MCF 10A (cell line): ENCODE data around the gene MTCH2. TPM values are rescaled to one million over a fixed set of nuclear protein-coding genes. Genes with fewer than 3 reads are reported as not detected.

Source experiments
- BruUV-seq: library from RNA; stranded (reverse); fragments of 400-500 nt; replicated peaks from 2 replicates; lab custom pipeline; 2021; lab: Mats Ljungman, UMichigan
- CTCF ChIA-PET: fragments of 300-600 bp; sonication (Branson Sonifier 250); formaldehyde crosslinking; extraction: SDS; loops from one replicate; lab custom pipeline; 2021; ENCODE audit warnings: antibody characterized with exemption, inconsistent platforms; lab: Yijun Ruan, JAX
- POLR2A ChIA-PET: fragments of 300-600, 350-650 bp; sonication (Branson Sonifier 250); formaldehyde crosslinking; extraction: SDS; loops from one replicate; lab custom pipeline; 2020; ENCODE audit warnings: antibody characterized with exemption, inconsistent platforms; lab: Yijun Ruan, JAX
- DNase-seq: peaks from one replicate; pipeline ENCODE4 v3.0.0-alpha.2; 2018; ENCODE audit not compliant: unreplicated experiment
- H3K27ac Mint-ChIP-seq: one replicate; pipeline ENCODE4 v1.8.0; 2022; ENCODE audit warnings: mild to moderate bottlenecking, low read depth, mixed read lengths; ENCODE audit not compliant: unreplicated experiment
- H3K27me3 Mint-ChIP-seq: one replicate; pipeline ENCODE4 v1.8.0; 2022; ENCODE audit warnings: mixed read lengths; ENCODE audit not compliant: insufficient read depth, unreplicated experiment
- H3K36me3 Mint-ChIP-seq: one replicate; pipeline ENCODE4 v1.8.0; 2022; ENCODE audit warnings: mild to moderate bottlenecking, moderate library complexity, mixed read lengths; ENCODE audit not compliant: insufficient read depth, unreplicated experiment
- H3K4me1 Mint-ChIP-seq: one replicate; pipeline ENCODE4 v1.8.0; 2022; ENCODE audit warnings: mixed read lengths; ENCODE audit not compliant: insufficient read depth, unreplicated experiment
- H3K4me3 Mint-ChIP-seq: one replicate; pipeline ENCODE4 v1.8.0; 2022; ENCODE audit warnings: mild to moderate bottlenecking, moderate library complexity, mixed read lengths; ENCODE audit not compliant: unreplicated experiment
- H3K9me3 Mint-ChIP-seq: one replicate; pipeline ENCODE4 v1.8.0; 2022; ENCODE audit warnings: mixed read lengths; ENCODE audit not compliant: unreplicated experiment
- CTCF ChIP-seq: fragments of 200-600 bp; IDR thresholded peaks from one replicate; pipeline ENCODE4 v1.8.0; 2022; ENCODE audit warnings: antibody characterized with exemption, mild to moderate bottlenecking; ENCODE audit not compliant: unreplicated experiment
- intact Hi-C: fragments of 100-400 bp; cut with micrococcal nuclease; formaldehyde crosslinking; loops from 2 replicates; pipeline ENCODE4 v1.14.1; 2022
- total RNA-seq: library from RNA; stranded (reverse); gene quantifications from 2 replicates; pipeline ENCODE4 v1.2.3, GENCODE V29; 2022

Gene MTCH2
- total RNA-seq, 1 experiment from 2014 or later = 133 TPM

- TF ChIP-seq CTCF = no peak
- peak overlapping the region; percentile 14 for H3K27ac Mint-ChIP-seq
- peaks cover under 1% of the 10 kb centered on the region for H3K27me3 Mint-ChIP-seq
- intact Hi-C loops = no loop called here
- peaks cover 34% of the 10 kb centered on the region for H3K36me3 Mint-ChIP-seq
- BruUV-seq = no TSS peak
- H3K4me1 Mint-ChIP-seq = peaks cover 9% of the 10 kb centered on the region
- no peaks in the 10 kb centered on the region for H3K9me3 Mint-ChIP-seq
- no peak for DNase-seq
- CTCF ChIA-PET = interaction anchor here (0.8 kb wide), 1 partner anchor 27 kb away, joined by 3 read pairs; no protein-coding TSS in a partner anchor
- H3K4me3 Mint-ChIP-seq = no peak overlapping the region
- POLR2A ChIA-PET = no interaction called here
Observed at GRCh38 chr11:47587723-47588326, 54.5 kb downstream of the MTCH2 start.

- Mint-ChIP-seq H3K4me1 (peaks cover 9% of the 10 kb centered on the region), H3K4me3 (no peak overlapping the region), H3K9me3 (no peaks in the 10 kb centered on the region), H3K27me3 (no peaks in the 10 kb centered on the region), H3K27ac (peak overlapping the region; percentile 14), H3K36me3 (peaks cover 40% of the 10 kb centered on the region)
- intact Hi-C loops = no loop called here
- peak; percentile 23 for DNase-seq
- ChIA-PET CTCF (interaction anchor here (0.7 kb wide), 1 partner anchor 13 kb away, joined by 3 read pairs; no protein-coding TSS in a partner anchor), POLR2A (interaction anchor here (0.6 kb wide), 1 partner anchor 126 kb away, joined by 4 read pairs; no protein-coding TSS in a partner anchor)
- no peak for TF ChIP-seq CTCF
- no TSS peak for BruUV-seq
Observed at GRCh38 chr11:47587039-47587716, 55.2 kb downstream of the MTCH2 start.

GRCh38 chr11:47586098-47586855, 56.1 kb downstream of the MTCH2 start, which contains the start of gene FAM180B:
FAM180B (plus strand) TSS chr11:47586678; CDS start chr11:47586769, 91 bp downstream.
- Mint-ChIP-seq H3K36me3 (peaks cover 49% of the 10 kb centered on the region), H3K4me3 (no peak within 1 kb of the TSS), H3K27me3 (no peaks in the 10 kb centered on the region), H3K27ac (peak within 1 kb of the TSS; percentile 14), H3K4me1 (peaks cover 9% of the 10 kb centered on the region), H3K9me3 (no peaks in the 10 kb centered on the region)
- no peak for DNase-seq
- ChIA-PET POLR2A (no interaction called here), CTCF (interaction anchor here (0.5 to 0.6 kb wide), 2 partner anchors 96 to 758 kb away, joined by 3 to 6 read pairs; no protein-coding TSS in a partner anchor)
- intact Hi-C loops = no loop called here
- BruUV-seq = no TSS peak
- TF ChIP-seq CTCF = no peak

GRCh38 chr11:47583844-47584243, 58.5 kb downstream of the MTCH2 start:
- Mint-ChIP-seq H3K4me1 (peaks cover 16% of the 10 kb centered on the region), H3K36me3 (peaks cover 51% of the 10 kb centered on the region), H3K27me3 (no peaks in the 10 kb centered on the region), H3K27ac (no peak overlapping the region), H3K4me3 (no peak overlapping the region), H3K9me3 (no peaks in the 10 kb centered on the region)
- no TSS peak for BruUV-seq
- DNase-seq = no peak
- intact Hi-C loops = no loop called here
- no peak for TF ChIP-seq CTCF
- POLR2A ChIA-PET = no interaction called here
- CTCF ChIA-PET = no interaction called here
